Ovary (tissue), 9 donors: ENCODE results near the gene ORMDL2. TPM values are rescaled to one million over a fixed set of nuclear protein-coding genes. Genes with fewer than 3 reads are reported as not detected.

ENCODE experiments used
- DNase-seq, 5 donors: peaks; one replicate each; pipeline ENCODE4 v3.0.0-alpha.2; 2019 to 2020
- H3K27ac ChIP-seq, 2 donors: fragments of 200-600 bp; one replicate each; pipeline versions ENCODE4 v1.5.1 to v1.8.0; 2019 to 2022
- H3K27me3 ChIP-seq: fragments of 200-600 bp; one replicate; pipeline ENCODE4 v1.8.0; 2022
- H3K36me3 ChIP-seq: fragments of 200-600 bp; sonication (generic); one replicate; pipeline ENCODE4 v1.5.1; 2019
- H3K4me1 ChIP-seq: one replicate; pipeline ENCODE4 v1.8.1; 2013; ENCODE audit warnings: mild to moderate bottlenecking, moderate library complexity; ENCODE audit not compliant: insufficient read depth
- H3K4me3 ChIP-seq: fragments of 200-600 bp; sonication (generic); one replicate; pipeline ENCODE4 v1.5.1; 2017
- H3K9me3 ChIP-seq, 2 donors: fragments of 200-600 bp in 1 of 2; sonication (generic) in 1 of 2; one replicate each; pipeline versions ENCODE4 v1.5.1 to v1.8.1; 2013 to 2019; ENCODE audit warnings: mild to moderate bottlenecking in 1 of 2, moderate library complexity in 1 of 2
- EP300 ChIP-seq: sonication (generic); formaldehyde crosslinking; IDR thresholded peaks from one replicate; pipeline ENCODE4 v1.6.1; 2017; ENCODE audit warnings: antibody characterized with exemption
- POLR2A ChIP-seq: fragments of 450-650 bp; IDR thresholded peaks from one replicate; pipeline ENCODE4 v1.6.1; 2017; ENCODE audit warnings: antibody characterized with exemption, mild to moderate bottlenecking, moderate library complexity
- WGBS, 3 donors: extraction: QIAGEN DNeasy Blood & Tissue Kit in 1 of 3; methylation state at CpG; one replicate each; pipeline versions ENCODE4 v1.1.5 to v1.1.7; 2013 to 2017; 5-methylcytosine and 5-hydroxymethylcytosine counted together
- intact Hi-C, 4 donors: fragments of 100-400 bp; cut with DNase I; formaldehyde crosslinking; loops; one replicate each; pipeline versions ENCODE4 v1.11.0 to v1.15.1; 2022 to 2023
- polyA plus RNA-seq, 2 donors: library from polyadenylated mRNA; stranded (reverse); fragments of 200-250 nt in 1 of 2; fragments of 350-450 nt in 1 of 2; fragmentation: Illumina TruSeq in 1 of 2; extraction: RNeasy Lipid Tissue Mini Kit (QIAGEN cat#74804) in 1 of 2; gene quantifications; one replicate each; pipeline ENCODE4 v1.2.3, GENCODE V29; 2013 to 2014
- total RNA-seq, 7 donors: library from RNA; depleted of rRNA in 2 of 7; stranded (reverse); fragments of >200 nt in 2 of 7; fragmentation: NEBNext Ultra II Directional in 3 of 7; extraction: Animal tissue kit (Norgen Biotek cat#: 25700) in 3 of 7; gene quantifications; one replicate each; pipeline versions ENCODE4 v1.1.0 to v1.2.4, GENCODE V29; 2016 to 2023
- TF ChIP-seq, protein P1 (sequence below), 3 donors: fragments of 450-650 bp in 2 of 3; fragments of 200-600 bp in 1 of 3; IDR thresholded peaks; one replicate each; pipeline versions ENCODE4 v1.5.1 to v1.8.0; 2016 to 2022; ENCODE audit warnings: antibody characterized with exemption in 3 of 3, mild to moderate bottlenecking in 1 of 3
- donor health status: DM: no; HTN: no; CAD: no; lungs with moderate emphysema.
- donor health status: DM: no; HTN: no; CAD: no.
- donor health status: Bipolar disorder and iron deficiency.
- donor health status: DM: yes; HTN: yes; CAD: no.
- donor health status: DM: no; HTN: no; CAD: no.
- donor health status: DM: yes; HTN: yes; CAD: no.

ORMDL2 gene
- total and polyA plus RNA-seq, 9 donors = 8.6 to 38.9 (median 20.8) TPM

DNA sequence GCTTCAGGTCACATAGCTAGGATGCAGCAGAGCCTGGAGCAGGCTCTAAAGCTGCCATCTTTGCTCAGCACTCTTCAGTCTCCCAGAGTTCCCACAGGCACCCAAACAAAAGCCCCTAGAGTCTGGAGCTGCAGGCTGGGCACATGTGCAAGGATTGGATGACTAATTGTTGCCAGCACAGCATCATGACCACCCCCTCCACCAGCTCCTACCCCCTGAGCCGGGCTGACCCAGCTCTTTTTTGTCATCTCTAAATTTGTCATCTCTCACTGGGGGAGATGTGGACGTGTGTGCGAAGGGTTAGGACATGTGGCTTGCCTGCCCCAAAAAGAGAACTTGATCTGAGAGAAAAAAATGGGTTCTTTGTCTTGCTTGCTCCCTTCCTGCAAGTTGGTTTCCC lies 29.2 kb downstream of the ORMDL2 start:
- Histone ChIP-seq H3K36me3 (no peaks in the 10 kb centered on the region), H3K9me3 (no peaks in the 10 kb centered on the region), H3K4me1 (peaks cover 9% of the 10 kb centered on the region), H3K27me3 (no peaks in the 10 kb centered on the region), H3K4me3 (no peak overlapping the region), H3K27ac (peak overlapping the region; percentile 43 to 69)
- TF ChIP-seq EP300 (no peak), POLR2A (no peak)
- TF ChIP-seq, protein P1, sequence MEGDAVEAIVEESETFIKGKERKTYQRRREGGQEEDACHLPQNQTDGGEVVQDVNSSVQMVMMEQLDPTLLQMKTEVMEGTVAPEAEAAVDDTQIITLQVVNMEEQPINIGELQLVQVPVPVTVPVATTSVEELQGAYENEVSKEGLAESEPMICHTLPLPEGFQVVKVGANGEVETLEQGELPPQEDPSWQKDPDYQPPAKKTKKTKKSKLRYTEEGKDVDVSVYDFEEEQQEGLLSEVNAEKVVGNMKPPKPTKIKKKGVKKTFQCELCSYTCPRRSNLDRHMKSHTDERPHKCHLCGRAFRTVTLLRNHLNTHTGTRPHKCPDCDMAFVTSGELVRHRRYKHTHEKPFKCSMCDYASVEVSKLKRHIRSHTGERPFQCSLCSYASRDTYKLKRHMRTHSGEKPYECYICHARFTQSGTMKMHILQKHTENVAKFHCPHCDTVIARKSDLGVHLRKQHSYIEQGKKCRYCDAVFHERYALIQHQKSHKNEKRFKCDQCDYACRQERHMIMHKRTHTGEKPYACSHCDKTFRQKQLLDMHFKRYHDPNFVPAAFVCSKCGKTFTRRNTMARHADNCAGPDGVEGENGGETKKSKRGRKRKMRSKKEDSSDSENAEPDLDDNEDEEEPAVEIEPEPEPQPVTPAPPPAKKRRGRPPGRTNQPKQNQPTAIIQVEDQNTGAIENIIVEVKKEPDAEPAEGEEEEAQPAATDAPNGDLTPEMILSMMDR (IDR thresholded peaks at IDR 0.05) = no peak
- DNase-seq = peak in 2 of 5 donors; percentile 40 to 63
- WGBS, 3 donors = 45 to 61% (median 49%) methylated on average over 3 of the region's 3 CpGs
- intact Hi-C loops = loop anchor here in 1 of 4 donors (5.0 kb wide), 1 partner anchor 85 kb away; the partner anchor contains the start of gene DGKA

DNA sequence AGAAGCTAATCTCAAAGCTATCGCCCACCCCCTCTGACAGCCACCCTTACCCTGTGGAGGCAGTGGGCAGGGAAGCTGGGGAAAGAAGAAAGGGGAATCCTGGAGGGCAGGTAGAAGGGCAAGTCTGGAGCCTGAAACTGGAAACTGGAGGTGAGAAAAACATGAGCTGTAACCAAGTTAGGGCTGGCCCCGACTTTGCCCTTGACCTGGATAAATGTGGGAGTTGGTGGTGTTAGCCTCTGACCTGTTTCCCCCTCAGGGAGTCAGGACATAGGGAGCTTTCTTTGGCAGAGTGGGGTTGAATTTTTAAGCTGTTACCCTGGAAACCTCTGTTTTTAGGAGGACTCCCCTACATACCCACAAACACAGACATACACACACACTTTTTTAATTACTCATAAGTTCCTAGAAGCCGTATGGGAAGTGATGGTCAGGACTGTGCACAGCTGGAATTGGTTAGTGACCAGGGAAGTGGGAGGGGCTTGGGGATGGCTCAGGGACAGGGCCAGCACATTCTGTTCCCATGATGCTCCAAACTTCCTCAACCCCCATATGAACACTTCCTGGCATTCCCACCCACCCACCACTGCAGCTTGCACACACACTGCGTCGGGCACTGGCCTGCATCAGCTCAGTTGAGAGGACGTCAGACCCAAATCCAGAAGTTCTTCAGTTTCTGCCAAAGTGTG lies 29.9 kb downstream of the ORMDL2 start:
- Histone ChIP-seq H3K36me3 (no peaks in the 10 kb centered on the region), H3K9me3 (no peaks in the 10 kb centered on the region), H3K4me3 (peak overlapping the region; percentile 19), H3K27ac (peak overlapping the region; percentile 69 to 72), H3K4me1 (peaks cover 9% of the 10 kb centered on the region), H3K27me3 (no peaks in the 10 kb centered on the region)
- intact Hi-C loops = loop anchor here in 1 of 4 donors (5.0 kb wide), 1 partner anchor 85 kb away; the partner anchor contains the start of gene DGKA
- DNase-seq = peak; percentile 87 to 98 (median 92)
- TF ChIP-seq POLR2A (peak; percentile 63), EP300 (peak; percentile 100)
- TF ChIP-seq, protein P1 (IDR thresholded peaks at IDR 0.05) = no peak
- WGBS, 3 donors = 3 to 8% (median 5%) methylated on average over 5 to 6 of the region's 6 CpGs

DNA sequence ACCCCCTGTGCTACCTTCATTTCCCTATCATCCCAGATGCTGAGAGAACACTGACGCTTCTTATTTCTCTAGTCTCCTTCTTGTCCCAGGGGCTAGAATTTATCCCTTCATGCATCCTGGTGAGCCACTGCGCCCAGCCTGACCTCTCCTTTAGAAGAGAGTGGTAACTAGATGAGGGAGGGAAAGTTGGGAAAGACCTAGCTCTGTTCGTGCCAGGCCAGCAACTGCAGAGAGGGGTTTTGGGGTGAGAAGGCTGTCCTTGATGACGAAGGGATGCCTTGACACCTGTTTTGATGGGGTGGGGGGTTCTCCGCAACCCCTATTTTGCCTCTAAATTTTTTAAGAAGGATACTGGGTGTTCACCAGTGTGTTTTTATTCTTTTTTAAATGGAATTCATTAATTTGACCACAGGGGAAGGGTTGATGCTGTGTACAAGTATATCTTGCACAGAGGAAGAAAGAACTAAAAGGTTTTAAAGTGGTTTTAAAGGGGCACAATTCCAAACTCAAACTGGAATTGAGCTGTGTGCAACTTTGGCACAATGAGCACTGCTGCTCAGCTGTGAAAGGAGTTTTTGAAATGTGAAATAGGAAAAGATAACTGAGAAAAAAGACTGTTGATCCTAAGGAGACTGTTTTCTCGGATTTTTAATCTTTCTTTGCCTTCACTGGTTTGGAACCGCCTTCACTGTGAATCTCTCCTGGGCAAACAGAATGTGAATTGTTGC lies 31.9 kb downstream of the ORMDL2 start:
- 53 to 57% (median 57%) methylated on average over 7 of the region's 7 CpGs for WGBS, 3 donors
- no peaks in the 10 kb centered on the region for H3K36me3 ChIP-seq
- H3K4me1 ChIP-seq = peaks cover 9% of the 10 kb centered on the region
- no peak overlapping the region for H3K27ac ChIP-seq
- peak in 1 of 5 donors; percentile 51 for DNase-seq
- intact Hi-C loops = loop anchor here in 1 of 4 donors (5.0 kb wide), 1 partner anchor 83 kb away; the partner anchor contains the start of gene DGKA
- no peak overlapping the region for H3K4me3 ChIP-seq
- H3K9me3 ChIP-seq = no peaks in the 10 kb centered on the region
- TF ChIP-seq, protein P1 (IDR thresholded peaks at IDR 0.05) = no peak
- TF ChIP-seq EP300 (no peak), POLR2A (no peak)
- H3K27me3 ChIP-seq = no peaks in the 10 kb centered on the region

DNA sequence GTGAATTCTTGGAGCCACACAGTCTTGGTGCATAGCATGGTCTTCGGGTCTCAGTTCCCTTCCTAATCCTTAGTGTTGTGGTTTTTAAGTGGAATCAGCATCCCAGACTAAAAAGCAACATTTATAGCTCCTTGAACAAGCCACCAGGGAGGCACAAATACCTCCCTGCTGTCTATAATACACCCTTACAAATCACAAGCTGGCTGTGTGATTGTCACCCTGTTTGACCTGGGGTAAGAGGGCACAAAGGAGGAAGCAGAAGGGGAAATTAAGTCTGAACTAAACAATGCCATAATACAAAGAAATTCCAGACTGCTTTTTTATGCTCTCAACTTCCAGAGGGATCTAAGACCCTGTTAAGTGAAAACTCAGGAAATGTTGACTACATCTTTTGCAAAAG lies 32.6 kb downstream of the ORMDL2 start:
- H3K27ac ChIP-seq = no peak overlapping the region
- WGBS, 3 donors = 11 to 36% (median 20%) methylated on average over 1 of the region's 1 CpG
- TF ChIP-seq EP300 (no peak), POLR2A (no peak)
- TF ChIP-seq, protein P1 (IDR thresholded peaks at IDR 0.05) = no peak
- no peak overlapping the region for H3K4me3 ChIP-seq
- no peaks in the 10 kb centered on the region for H3K36me3 ChIP-seq
- H3K9me3 ChIP-seq = no peaks in the 10 kb centered on the region
- intact Hi-C loops = no loop called here
- H3K4me1 ChIP-seq = peaks cover 9% of the 10 kb centered on the region
- no peak for DNase-seq
- H3K27me3 ChIP-seq = no peaks in the 10 kb centered on the region
